ENCODE data around the gene P4HTM.

Gene P4HTM

GRCh38 chr3:48962340-48962739, 27.7 kb upstream of the P4HTM start:
- DNase-seq: no peak
- no peak overlapping the region for H3K27ac ChIP-seq (ENCODE audit: insufficient read depth, low read length, poor library complexity, severe bottlenecking)
- H3K4me3 ChIP-seq (ENCODE audit: insufficient read depth, low read depth, low read length, poor library complexity, severe bottlenecking): no peak overlapping the region
- peaks cover 27% of the 10 kb centered on the region for H3K36me3 ChIP-seq (ENCODE audit: control insufficient read depth, insufficient read depth, low read length)
- H3K27me3 ChIP-seq (replicated peaks; ENCODE audit: control insufficient read depth, insufficient read depth, low read length, poor library complexity, severe bottlenecking): no peaks in the 10 kb centered on the region
- H3K4me1 ChIP-seq (ENCODE audit: control insufficient read depth, insufficient read depth, low read length, poor library complexity, severe bottlenecking): no peaks in the 10 kb centered on the region
- no peaks in the 10 kb centered on the region for H3K9me3 ChIP-seq (ENCODE audit: control insufficient read depth, low read length)

GRCh38 chr3:48962939-48963338, 27.1 kb upstream of the P4HTM start:
- H3K36me3 ChIP-seq (ENCODE audit: control insufficient read depth, insufficient read depth, low read length): peaks cover 32% of the 10 kb centered on the region

GRCh38 chr3:48963591-48963990, 26.4 kb upstream of the P4HTM start:
- no peaks in the 10 kb centered on the region for H3K9me3 ChIP-seq (ENCODE audit: control insufficient read depth, low read length)
- H3K4me1 ChIP-seq (ENCODE audit: control insufficient read depth, insufficient read depth, low read length, poor library complexity, severe bottlenecking): no peaks in the 10 kb centered on the region
- no peaks in the 10 kb centered on the region for H3K27me3 ChIP-seq (replicated peaks; ENCODE audit: control insufficient read depth, insufficient read depth, low read length, poor library complexity, severe bottlenecking)
- H3K27ac ChIP-seq (ENCODE audit: insufficient read depth, low read length, poor library complexity, severe bottlenecking): no peak overlapping the region
- no peak for DNase-seq
- peaks cover 36% of the 10 kb centered on the region for H3K36me3 ChIP-seq (ENCODE audit: control insufficient read depth, insufficient read depth, low read length)
- no peak overlapping the region for H3K4me3 ChIP-seq (ENCODE audit: insufficient read depth, low read depth, low read length, poor library complexity, severe bottlenecking)

More at GRCh38 chr3:48962939-48963338, 27.1 kb upstream of the P4HTM start:
- no peak for DNase-seq
- no peak overlapping the region for H3K27ac ChIP-seq (ENCODE audit: insufficient read depth, low read length, poor library complexity, severe bottlenecking)
- no peaks in the 10 kb centered on the region for H3K4me1 ChIP-seq (ENCODE audit: control insufficient read depth, insufficient read depth, low read length, poor library complexity, severe bottlenecking)
- no peaks in the 10 kb centered on the region for H3K27me3 ChIP-seq (replicated peaks; ENCODE audit: control insufficient read depth, insufficient read depth, low read length, poor library complexity, severe bottlenecking)
- H3K9me3 ChIP-seq (ENCODE audit: control insufficient read depth, low read length): no peaks in the 10 kb centered on the region
- H3K4me3 ChIP-seq (ENCODE audit: insufficient read depth, low read depth, low read length, poor library complexity, severe bottlenecking): no peak overlapping the region

DNA sequence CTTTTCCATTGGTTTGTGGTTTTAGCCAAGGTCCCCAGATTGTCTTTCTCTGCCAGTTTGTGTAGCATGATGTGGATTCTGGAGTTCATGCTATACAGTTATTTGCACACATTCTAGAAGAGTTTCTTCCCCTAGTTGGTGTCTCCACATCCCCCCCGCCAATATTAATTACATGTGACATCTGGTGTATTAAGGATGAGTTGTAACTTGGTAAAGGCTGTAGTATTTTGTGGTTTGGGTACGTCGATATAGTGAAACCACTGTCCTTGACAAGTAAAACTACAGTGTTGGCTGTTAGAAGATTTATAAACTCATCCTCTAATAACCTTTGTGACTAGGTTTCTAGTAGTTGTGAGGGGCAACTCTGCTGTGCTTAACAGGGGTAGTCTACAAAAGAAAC, 23.7 kb upstream of the P4HTM start:
- H3K27ac ChIP-seq (ENCODE audit: insufficient read depth, low read length, poor library complexity, severe bottlenecking): no peak overlapping the region
- H3K4me3 ChIP-seq (ENCODE audit: insufficient read depth, low read depth, low read length, poor library complexity, severe bottlenecking): no peak overlapping the region
- no peaks in the 10 kb centered on the region for H3K4me1 ChIP-seq (ENCODE audit: control insufficient read depth, insufficient read depth, low read length, poor library complexity, severe bottlenecking)
- no peaks in the 10 kb centered on the region for H3K27me3 ChIP-seq (replicated peaks; ENCODE audit: control insufficient read depth, insufficient read depth, low read length, poor library complexity, severe bottlenecking)
- peaks cover 59% of the 10 kb centered on the region for H3K36me3 ChIP-seq (ENCODE audit: control insufficient read depth, insufficient read depth, low read length)
- no peaks in the 10 kb centered on the region for H3K9me3 ChIP-seq (ENCODE audit: control insufficient read depth, low read length)
- no peak for DNase-seq

- no peaks in the 10 kb centered on the region for H3K27me3 ChIP-seq (replicated peaks; ENCODE audit: control insufficient read depth, insufficient read depth, low read length, poor library complexity, severe bottlenecking)
- DNase-seq: no peak
- peaks cover 63% of the 10 kb centered on the region for H3K36me3 ChIP-seq (ENCODE audit: control insufficient read depth, insufficient read depth, low read length)
- no peaks in the 10 kb centered on the region for H3K4me1 ChIP-seq (ENCODE audit: control insufficient read depth, insufficient read depth, low read length, poor library complexity, severe bottlenecking)
- H3K9me3 ChIP-seq (ENCODE audit: control insufficient read depth, low read length): no peaks in the 10 kb centered on the region
- no peak overlapping the region for H3K4me3 ChIP-seq (ENCODE audit: insufficient read depth, low read depth, low read length, poor library complexity, severe bottlenecking)
- no peak overlapping the region for H3K27ac ChIP-seq (ENCODE audit: insufficient read depth, low read length, poor library complexity, severe bottlenecking)
Observed at GRCh38 chr3:48966876-48967361, 23.1 kb upstream of the P4HTM start.

DNA sequence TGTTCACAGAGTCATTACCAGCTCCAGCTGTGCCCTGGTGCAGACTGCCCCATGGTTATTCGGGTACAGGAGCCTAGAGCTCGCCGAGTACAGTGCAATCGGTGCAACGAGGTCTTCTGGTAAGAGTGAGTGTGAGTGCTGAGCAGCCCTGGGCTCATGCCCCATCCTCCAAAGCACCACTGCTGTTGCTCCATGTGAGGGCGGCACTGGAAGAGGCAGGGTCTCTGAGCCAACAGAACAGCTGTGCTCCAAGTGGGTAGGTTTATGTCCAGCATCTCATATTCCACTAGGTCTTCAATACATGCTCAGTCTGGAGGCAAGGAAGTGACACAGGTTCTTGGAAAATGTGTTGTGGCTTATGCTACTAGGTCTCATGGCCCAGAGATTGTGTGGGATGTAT, 19.5 kb upstream of the P4HTM start:
- H3K27ac ChIP-seq (ENCODE audit: insufficient read depth, low read length, poor library complexity, severe bottlenecking): no peak overlapping the region
- H3K9me3 ChIP-seq (ENCODE audit: control insufficient read depth, low read length): no peaks in the 10 kb centered on the region
- H3K4me1 ChIP-seq (ENCODE audit: control insufficient read depth, insufficient read depth, low read length, poor library complexity, severe bottlenecking): no peaks in the 10 kb centered on the region
- DNase-seq: no peak
- H3K27me3 ChIP-seq (replicated peaks; ENCODE audit: control insufficient read depth, insufficient read depth, low read length, poor library complexity, severe bottlenecking): no peaks in the 10 kb centered on the region
- no peak overlapping the region for H3K4me3 ChIP-seq (ENCODE audit: insufficient read depth, low read depth, low read length, poor library complexity, severe bottlenecking)
- peaks cover 79% of the 10 kb centered on the region for H3K36me3 ChIP-seq (ENCODE audit: control insufficient read depth, insufficient read depth, low read length)

DNA sequence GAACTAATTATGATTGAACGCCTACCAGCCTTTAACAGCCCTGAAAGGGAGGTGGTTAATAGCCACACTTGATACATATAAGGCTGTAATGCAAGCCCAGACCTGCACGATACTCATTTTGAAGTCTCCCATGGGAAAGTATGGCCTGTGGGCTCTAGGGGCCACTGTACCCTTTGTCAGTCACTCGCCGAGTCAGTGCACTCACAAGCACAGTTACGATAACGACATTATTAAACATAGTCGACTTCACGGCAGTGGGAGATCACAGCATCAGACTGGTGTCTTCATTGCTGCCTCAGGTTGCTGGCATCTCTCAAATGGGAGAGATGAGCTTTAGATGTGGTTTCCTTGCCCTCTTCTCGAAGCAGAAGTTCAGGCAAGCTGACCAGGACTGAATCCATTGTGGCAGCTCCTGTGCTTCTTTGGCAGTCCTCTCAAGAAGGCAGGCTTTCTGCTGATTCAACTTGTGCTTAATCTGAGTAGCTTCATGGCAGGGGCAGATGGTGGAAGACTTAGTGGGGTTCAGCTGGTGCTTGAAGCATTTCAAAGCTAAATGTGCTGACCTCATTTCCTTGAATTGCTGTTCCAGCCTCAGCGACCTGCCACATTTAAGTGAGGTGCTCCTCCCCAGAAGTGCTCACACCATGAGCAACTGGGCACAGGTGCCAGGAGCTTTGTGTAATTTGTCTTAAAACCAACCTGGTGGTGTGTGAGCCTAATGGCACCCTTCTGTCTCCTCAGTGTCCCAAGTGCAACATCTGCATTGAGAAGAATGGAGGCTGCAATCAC, 15.8 kb upstream of the P4HTM start:
- Histone ChIP-seq H3K27me3 (replicated peaks; ENCODE audit: control insufficient read depth, insufficient read depth, low read length, poor library complexity, severe bottlenecking) (no peaks in the 10 kb centered on the region), H3K9me3 (ENCODE audit: control insufficient read depth, low read length) (no peaks in the 10 kb centered on the region), H3K4me3 (ENCODE audit: insufficient read depth, low read depth, low read length, poor library complexity, severe bottlenecking) (no peak overlapping the region), H3K27ac (ENCODE audit: insufficient read depth, low read length, poor library complexity, severe bottlenecking) (no peak overlapping the region), H3K4me1 (ENCODE audit: control insufficient read depth, insufficient read depth, low read length, poor library complexity, severe bottlenecking) (no peaks in the 10 kb centered on the region), H3K36me3 (ENCODE audit: control insufficient read depth, insufficient read depth, low read length) (peaks cover 76% of the 10 kb centered on the region)
- DNase-seq: no peak

DNA sequence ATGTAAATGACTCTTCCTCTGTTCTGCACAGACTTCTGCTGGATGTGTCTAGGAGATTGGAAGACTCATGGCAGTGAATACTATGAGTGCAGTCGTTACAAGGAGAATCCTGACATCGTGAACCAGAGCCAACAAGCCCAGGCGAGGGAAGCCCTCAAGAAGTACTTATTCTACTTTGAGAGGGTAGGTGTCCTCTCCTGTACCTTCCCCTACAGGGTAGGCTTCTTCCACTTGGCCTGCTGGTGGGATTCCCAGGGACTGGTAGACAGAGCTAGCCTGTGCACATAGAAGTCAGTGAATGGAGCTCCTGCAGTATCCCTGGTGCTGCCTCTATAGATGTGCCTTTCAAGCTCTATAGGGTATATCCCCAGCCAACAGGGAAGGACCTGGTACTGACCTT, 10.6 kb upstream of the P4HTM start:
- Histone ChIP-seq H3K9me3 (ENCODE audit: control insufficient read depth, low read length) (no peaks in the 10 kb centered on the region), H3K27me3 (replicated peaks; ENCODE audit: control insufficient read depth, insufficient read depth, low read length, poor library complexity, severe bottlenecking) (no peaks in the 10 kb centered on the region), H3K4me3 (ENCODE audit: insufficient read depth, low read depth, low read length, poor library complexity, severe bottlenecking) (no peak overlapping the region), H3K27ac (ENCODE audit: insufficient read depth, low read length, poor library complexity, severe bottlenecking) (no peak overlapping the region), H3K4me1 (ENCODE audit: control insufficient read depth, insufficient read depth, low read length, poor library complexity, severe bottlenecking) (no peaks in the 10 kb centered on the region), H3K36me3 (ENCODE audit: control insufficient read depth, insufficient read depth, low read length) (peaks cover 72% of the 10 kb centered on the region)
- no peak for DNase-seq

DNA sequence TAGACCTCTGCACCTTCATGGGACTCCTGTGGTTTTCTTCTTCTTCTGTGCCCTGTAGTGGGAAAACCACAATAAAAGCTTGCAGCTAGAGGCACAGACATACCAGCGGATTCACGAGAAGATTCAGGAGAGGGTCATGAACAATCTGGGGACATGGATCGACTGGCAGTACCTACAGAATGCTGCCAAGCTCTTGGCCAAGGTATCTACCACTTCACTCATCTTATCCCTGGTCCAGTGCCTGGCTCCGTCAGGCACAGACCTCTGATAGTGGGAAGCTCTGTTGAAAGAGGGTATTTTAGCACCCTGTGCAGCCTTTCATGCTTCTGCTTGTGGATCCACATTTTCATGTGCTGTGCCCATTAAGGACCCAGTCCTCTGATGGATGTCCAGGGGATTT, 9.7 kb upstream of the P4HTM start:
- Histone ChIP-seq H3K36me3 (ENCODE audit: control insufficient read depth, insufficient read depth, low read length) (peaks cover 71% of the 10 kb centered on the region), H3K9me3 (ENCODE audit: control insufficient read depth, low read length) (no peaks in the 10 kb centered on the region), H3K27ac (ENCODE audit: insufficient read depth, low read length, poor library complexity, severe bottlenecking) (no peak overlapping the region), H3K4me3 (ENCODE audit: insufficient read depth, low read depth, low read length, poor library complexity, severe bottlenecking) (no peak overlapping the region), H3K27me3 (replicated peaks; ENCODE audit: control insufficient read depth, insufficient read depth, low read length, poor library complexity, severe bottlenecking) (no peaks in the 10 kb centered on the region), H3K4me1 (ENCODE audit: control insufficient read depth, insufficient read depth, low read length, poor library complexity, severe bottlenecking) (no peaks in the 10 kb centered on the region)
- DNase-seq: no peak

GRCh38 chr3:48982016-48982415, 8.0 kb upstream of the P4HTM start:
- Histone ChIP-seq H3K36me3 (ENCODE audit: control insufficient read depth, insufficient read depth, low read length) (peaks cover 59% of the 10 kb centered on the region), H3K4me1 (ENCODE audit: control insufficient read depth, insufficient read depth, low read length, poor library complexity, severe bottlenecking) (no peaks in the 10 kb centered on the region)

More at GRCh38 chr3:48982016-48982415, 8.0 kb upstream of the P4HTM start:
- H3K27me3 ChIP-seq (replicated peaks; ENCODE audit: control insufficient read depth, insufficient read depth, low read length, poor library complexity, severe bottlenecking): no peaks in the 10 kb centered on the region
- H3K27ac ChIP-seq (ENCODE audit: insufficient read depth, low read length, poor library complexity, severe bottlenecking): no peak overlapping the region
- H3K4me3 ChIP-seq (ENCODE audit: insufficient read depth, low read depth, low read length, poor library complexity, severe bottlenecking): no peak overlapping the region
- no peak for DNase-seq
- H3K9me3 ChIP-seq (ENCODE audit: control insufficient read depth, low read length): no peaks in the 10 kb centered on the region
